GM20000 (cell line): Measurements from ENCODE around the gene PGAM2.

Experiments used
- DNase-seq: peaks from one replicate; pipeline ENCODE4 v3.0.0; 2012; ENCODE audit warnings: low spot score
- TF ChIP-seq, protein P1 (sequence below): IDR thresholded peaks from 2 replicates; pipeline ENCODE4 v1.5.1; 2012; ENCODE audit warnings: mild to moderate bottlenecking, control low read depth; ENCODE audit errors: extremely low read depth, missing control alignments

The PGAM2 gene

DNA sequence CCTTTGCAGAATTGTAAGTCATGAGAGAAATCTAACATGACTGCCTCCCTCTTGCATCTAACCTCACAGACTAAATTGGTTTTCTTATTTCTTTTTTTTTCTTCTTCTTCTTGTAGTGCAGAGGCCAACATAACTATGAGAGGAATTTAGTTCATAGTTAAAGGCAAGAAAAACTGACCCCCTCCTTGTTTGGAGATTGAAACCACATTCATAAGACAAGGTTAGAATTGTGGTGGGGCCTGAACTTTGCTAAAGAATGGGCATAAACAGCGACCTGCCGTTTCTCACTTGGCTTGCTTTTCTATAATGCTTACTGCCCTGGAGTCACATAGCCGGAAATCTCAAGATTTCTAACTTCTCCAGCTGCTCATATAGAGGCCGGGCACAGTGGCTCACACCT, 19.3 kb upstream of the PGAM2 start:
- no peak for DNase-seq
- TF ChIP-seq, protein P1, sequence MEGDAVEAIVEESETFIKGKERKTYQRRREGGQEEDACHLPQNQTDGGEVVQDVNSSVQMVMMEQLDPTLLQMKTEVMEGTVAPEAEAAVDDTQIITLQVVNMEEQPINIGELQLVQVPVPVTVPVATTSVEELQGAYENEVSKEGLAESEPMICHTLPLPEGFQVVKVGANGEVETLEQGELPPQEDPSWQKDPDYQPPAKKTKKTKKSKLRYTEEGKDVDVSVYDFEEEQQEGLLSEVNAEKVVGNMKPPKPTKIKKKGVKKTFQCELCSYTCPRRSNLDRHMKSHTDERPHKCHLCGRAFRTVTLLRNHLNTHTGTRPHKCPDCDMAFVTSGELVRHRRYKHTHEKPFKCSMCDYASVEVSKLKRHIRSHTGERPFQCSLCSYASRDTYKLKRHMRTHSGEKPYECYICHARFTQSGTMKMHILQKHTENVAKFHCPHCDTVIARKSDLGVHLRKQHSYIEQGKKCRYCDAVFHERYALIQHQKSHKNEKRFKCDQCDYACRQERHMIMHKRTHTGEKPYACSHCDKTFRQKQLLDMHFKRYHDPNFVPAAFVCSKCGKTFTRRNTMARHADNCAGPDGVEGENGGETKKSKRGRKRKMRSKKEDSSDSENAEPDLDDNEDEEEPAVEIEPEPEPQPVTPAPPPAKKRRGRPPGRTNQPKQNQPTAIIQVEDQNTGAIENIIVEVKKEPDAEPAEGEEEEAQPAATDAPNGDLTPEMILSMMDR = no peak

DNA sequence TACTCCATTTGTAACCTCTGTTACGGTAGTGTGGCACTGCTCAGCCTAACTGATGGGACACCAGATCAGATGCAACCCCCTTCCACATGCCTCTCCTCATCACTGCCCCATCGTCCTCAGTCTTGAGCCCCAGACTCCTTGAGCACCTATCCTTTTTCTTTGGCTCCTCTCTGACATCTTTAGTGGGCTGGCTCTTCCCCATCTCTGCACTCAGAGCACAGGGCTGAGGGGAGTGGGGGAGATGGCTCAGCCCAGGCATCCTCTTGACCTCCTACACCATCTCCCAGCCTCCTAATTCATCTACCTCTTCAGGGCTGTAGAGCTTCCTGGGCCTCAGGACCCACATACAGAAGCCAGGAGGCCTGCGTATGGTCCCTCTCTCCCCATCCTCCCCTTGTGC, 18.4 kb upstream of the PGAM2 start:
- TF ChIP-seq, protein P1 = no peak
- no peak for DNase-seq

DNA sequence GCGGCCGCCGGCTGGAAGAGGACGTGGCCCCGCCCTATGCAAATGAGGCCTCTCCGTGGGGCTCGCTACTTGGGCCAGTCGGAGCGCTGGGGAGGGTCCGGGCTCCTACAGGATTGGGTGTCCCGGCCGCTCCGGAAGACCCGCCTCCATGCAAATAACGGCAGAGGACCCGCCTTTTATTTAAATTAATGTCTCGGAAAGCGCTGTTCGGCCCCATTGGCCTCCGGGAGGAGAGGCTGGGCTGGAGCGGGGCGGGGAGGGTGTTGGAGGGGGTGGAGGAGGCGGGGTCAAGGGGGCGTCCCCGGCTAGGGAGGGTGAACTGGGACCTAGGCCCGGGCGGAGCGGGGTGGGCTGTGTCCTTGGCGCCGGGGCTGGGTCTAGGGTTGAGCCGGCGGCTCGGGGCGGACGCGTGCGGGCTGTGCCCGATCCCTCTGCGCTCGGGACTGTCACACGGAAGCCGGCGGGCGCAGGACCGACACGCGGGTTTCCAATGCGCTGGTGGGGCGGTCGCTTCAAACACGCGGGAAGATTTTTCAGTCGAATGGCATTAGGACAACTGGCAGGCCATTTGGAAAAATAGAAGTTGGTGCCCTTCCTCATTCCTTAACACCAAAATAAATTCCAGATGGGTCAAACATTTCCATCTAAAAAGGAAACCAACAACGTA, 17.3 kb upstream of the PGAM2 start:
- TF ChIP-seq, protein P1 = no peak
- DNase-seq = peak; percentile 98

DNA sequence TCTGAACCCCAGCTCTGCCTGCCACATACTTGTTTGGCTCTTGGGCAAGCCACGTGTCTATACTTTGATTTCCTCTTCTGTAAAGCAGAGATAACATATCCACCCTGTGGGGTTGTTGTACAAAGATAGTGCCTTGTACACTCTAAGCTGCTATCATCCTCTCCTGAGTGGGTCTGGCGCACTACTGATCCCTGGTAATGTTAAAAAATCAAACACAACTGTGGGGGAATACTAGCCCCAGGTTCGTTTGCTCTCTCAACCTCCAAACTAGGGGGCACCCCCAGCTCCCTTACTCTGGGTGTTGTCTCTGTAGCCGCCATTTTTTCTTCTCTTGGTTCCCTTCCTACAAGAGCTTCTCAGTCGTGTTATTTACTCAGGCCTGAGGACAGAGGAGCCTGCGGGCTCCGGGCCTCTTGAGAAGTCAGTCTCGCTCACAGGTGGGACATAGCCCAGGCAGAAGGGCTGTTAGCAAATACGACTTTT, 15.9 kb upstream of the PGAM2 start:
- TF ChIP-seq, protein P1 = no peak
- peak; percentile 68 for DNase-seq

DNA sequence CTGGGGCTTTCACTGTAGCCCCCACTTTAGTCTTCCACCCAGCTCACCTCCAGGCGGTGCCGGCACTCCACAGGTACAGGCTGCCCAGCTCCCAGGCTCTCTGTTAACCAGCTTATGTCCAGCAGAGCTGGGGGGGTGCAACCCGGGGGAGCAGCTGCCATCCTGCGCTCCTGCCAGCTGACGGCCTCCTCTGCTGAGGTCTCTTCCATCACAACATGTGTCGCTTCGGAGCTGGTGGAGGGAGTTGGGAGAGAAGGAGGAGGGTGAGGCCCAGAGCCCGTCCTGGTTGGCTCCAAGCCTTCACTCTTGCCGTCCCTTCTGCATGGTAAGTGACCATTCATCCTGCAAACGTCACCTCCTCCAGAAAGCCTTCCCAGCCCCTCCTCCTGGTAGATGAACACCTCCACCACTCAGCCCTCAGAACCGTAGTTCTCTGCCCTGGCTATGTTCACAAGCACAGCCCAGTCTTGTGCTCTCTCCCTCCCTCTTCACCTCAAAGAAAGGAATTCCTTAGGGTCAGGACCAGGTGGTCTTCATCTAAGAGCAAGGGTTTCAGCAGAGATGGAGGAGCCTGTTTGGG, 15.4 kb upstream of the PGAM2 start:
- TF ChIP-seq, protein P1 = no peak

DNA sequence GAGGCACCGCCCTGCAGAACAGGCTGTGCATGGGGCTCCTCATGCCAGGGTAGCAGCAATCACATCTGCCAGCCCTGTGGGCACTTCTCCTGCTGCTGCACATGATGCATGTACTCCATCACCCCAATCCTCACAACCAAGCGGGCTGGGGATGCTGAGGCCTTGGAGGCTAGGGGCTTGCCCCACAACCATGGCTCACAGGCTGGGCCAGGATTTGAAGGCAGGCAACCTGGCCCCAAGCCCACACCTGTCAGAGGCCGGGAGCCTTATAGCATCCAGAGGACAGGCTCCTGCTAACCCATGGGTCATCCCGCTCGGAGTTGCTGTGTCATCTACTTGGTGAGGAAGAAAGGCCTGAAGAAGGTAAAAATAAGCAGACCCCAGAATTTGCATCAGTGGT, 14.8 kb upstream of the PGAM2 start:
- TF ChIP-seq, protein P1 = no peak
- no peak for DNase-seq

More for the DNA sequence above, 15.4 kb upstream of the PGAM2 start:
- no peak for DNase-seq

DNA sequence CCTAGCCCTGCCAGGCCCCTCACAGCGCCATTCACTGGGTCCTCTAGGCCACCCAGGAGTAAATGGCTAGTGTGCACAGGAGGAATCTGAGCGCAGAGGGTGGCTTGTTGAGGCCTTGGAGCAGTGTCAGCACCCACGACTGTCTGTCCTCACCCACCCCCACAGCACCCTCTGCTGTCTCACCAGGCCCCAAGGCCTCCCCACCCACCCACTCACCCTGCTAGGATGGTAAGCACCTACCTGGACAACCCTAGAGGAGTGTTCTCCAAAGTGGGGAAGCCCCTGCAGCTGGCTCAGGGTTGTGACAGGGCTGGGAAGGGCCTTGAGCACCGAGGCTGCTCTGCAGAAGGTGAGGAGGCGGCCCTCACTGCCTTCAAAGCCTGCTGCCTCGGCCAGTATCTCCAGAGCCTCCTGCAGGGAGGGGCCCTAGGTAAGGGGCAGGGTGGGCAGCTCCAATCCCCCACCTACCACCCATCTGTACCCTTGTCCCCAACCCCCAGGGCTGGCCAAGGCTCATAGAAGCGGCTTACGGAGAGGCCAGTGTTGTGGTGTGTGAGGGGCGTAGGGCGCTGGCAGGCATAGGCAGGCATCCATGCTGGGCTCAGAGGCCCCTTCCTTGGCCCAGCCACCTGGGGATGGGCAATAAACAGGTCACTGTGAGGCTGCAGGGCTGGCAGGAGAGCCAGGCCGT, 14.1 kb upstream of the PGAM2 start:
- TF ChIP-seq, protein P1 = no peak
- DNase-seq = no peak
